Measurements from ENCODE around the gene USP13.

- TF ChIP-seq, protein P1, sequence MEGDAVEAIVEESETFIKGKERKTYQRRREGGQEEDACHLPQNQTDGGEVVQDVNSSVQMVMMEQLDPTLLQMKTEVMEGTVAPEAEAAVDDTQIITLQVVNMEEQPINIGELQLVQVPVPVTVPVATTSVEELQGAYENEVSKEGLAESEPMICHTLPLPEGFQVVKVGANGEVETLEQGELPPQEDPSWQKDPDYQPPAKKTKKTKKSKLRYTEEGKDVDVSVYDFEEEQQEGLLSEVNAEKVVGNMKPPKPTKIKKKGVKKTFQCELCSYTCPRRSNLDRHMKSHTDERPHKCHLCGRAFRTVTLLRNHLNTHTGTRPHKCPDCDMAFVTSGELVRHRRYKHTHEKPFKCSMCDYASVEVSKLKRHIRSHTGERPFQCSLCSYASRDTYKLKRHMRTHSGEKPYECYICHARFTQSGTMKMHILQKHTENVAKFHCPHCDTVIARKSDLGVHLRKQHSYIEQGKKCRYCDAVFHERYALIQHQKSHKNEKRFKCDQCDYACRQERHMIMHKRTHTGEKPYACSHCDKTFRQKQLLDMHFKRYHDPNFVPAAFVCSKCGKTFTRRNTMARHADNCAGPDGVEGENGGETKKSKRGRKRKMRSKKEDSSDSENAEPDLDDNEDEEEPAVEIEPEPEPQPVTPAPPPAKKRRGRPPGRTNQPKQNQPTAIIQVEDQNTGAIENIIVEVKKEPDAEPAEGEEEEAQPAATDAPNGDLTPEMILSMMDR (IDR thresholded peaks at IDR 0.05; ENCODE audit: low read depth, low read length) = no peak
- no peak for TF ChIP-seq EZH2phosphoT487 (IDR thresholded peaks at IDR 0.05; ENCODE audit: low read depth)
Measured at GRCh38 chr3:179658606-179659005, 5.8 kb downstream of the USP13 start.

Measured in OCI-LY3 (cell line).